ENCODE measurements around the gene PROK2.

PROK2 gene

DNA sequence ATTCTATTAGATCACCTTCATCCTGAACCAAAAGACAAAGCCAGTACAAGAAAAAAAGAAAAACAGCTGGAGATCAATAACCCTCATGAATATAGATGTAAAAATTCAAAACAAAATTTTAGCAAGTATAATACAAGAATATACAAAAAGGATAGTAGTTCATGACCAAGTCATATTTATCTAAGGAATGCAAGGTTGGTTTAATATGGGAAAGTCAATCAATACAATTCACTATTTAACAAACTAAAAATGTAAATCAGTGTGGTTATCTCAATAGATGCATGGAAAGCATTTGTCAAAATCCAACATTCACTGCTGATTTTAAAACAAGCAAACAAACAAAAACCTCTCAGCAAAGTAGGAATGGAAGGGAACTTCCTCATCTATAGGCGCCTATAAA is 42.3 kb downstream of the PROK2 start:
- Histone ChIP-seq H3K36me3 (ENCODE audit: control insufficient read depth, insufficient read depth, low read length) (no peaks in the 10 kb centered on the region), H3K9me3 (ENCODE audit: control insufficient read depth, insufficient read depth, low read length) (peaks cover 4% of the 10 kb centered on the region; the same call in 1 of the 2 replicates), H3K4me1 (ENCODE audit: control insufficient read depth, insufficient read depth, low read length) (no peaks in the 10 kb centered on the region), H3K27me3 (ENCODE audit: control insufficient read depth, insufficient read depth, low read length) (no peaks in the 10 kb centered on the region), H3K9ac (ENCODE audit: low read depth, low read length) (no peak overlapping the region), H3K27ac (ENCODE audit: low read depth, low read length) (no peak overlapping the region), H3K4me3 (ENCODE audit: low read depth, low read length) (no peak overlapping the region)

DNA sequence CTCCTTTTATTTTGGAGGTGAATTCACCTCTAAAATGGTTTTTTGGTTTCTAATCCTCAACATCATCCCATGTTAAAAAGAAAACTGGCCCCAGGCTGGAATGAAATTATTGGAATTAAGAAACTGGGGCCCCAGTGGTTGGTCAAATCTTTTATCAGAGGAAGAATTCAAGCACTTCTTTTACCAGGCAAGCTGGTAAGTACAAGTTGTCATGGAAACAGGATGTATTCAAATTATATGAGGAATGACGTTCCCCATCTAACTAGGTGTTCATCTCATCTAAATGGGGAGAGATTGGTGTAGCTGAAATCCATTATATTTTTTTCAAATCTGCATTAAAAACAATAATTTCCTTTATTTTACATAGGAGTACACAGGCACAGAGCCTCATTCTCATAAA is 50.1 kb downstream of the PROK2 start:
- no peaks in the 10 kb centered on the region for H3K27me3 ChIP-seq (ENCODE audit: control insufficient read depth, insufficient read depth, low read length)

DNA sequence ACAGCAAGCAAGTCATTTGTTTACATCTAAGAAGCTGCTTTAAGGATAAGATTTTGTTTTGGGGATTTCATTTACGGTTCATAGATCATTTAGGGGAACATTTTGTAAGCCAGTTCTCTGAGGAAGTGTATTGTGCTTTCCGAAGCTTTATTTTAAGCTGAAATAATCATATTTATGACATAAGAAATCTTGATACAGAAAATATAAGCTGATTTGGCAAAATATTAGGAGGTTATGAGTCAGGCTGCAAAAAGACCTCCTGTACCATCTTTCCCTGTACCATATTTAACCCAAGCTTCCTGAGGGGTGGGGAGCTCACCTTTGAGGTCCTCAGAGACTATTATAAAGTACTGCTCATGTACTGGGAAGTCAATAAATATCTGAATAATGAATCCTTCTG is 51.6 kb downstream of the PROK2 start:
- H3K36me3 ChIP-seq (ENCODE audit: control insufficient read depth, insufficient read depth, low read length) = no peaks in the 10 kb centered on the region
- H3K4me1 ChIP-seq (ENCODE audit: control insufficient read depth, insufficient read depth, low read length) = peaks cover 19% of the 10 kb centered on the region
- H3K27ac ChIP-seq (ENCODE audit: low read depth, low read length) = no peak overlapping the region
- no peak overlapping the region for H3K4me3 ChIP-seq (ENCODE audit: low read depth, low read length)
- no peak overlapping the region for H3K9ac ChIP-seq (ENCODE audit: low read depth, low read length)
- H3K27me3 ChIP-seq (ENCODE audit: control insufficient read depth, insufficient read depth, low read length) = no peaks in the 10 kb centered on the region
- no peaks in the 10 kb centered on the region for H3K9me3 ChIP-seq (ENCODE audit: control insufficient read depth, insufficient read depth, low read length)

More for the DNA sequence above, 50.1 kb downstream of the PROK2 start:
- Histone ChIP-seq H3K9ac (ENCODE audit: low read depth, low read length) (no peak overlapping the region), H3K4me3 (ENCODE audit: low read depth, low read length) (no peak overlapping the region), H3K27ac (ENCODE audit: low read depth, low read length) (no peak overlapping the region), H3K36me3 (ENCODE audit: control insufficient read depth, insufficient read depth, low read length) (no peaks in the 10 kb centered on the region), H3K4me1 (ENCODE audit: control insufficient read depth, insufficient read depth, low read length) (peaks cover 14% of the 10 kb centered on the region), H3K9me3 (ENCODE audit: control insufficient read depth, insufficient read depth, low read length) (no peaks in the 10 kb centered on the region)

DNA sequence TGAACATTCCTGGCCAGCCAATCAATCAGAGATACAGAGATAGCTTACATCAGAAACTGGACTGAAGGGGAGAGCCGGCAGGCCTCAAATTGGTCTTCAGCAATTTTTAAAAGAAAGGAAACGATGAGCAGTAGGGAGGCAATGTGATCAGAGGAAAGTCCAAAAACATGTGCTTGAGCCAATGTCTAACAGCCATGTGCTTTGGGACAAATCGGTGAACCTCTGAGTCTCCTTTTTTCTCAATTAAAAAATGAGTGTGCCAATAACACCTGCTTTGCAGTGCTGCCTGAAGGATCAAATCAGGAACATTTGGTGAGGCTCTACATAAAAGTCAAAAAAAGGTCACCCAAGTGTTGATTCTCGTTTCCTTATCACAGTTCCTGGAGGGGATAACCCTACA is 52.3 kb downstream of the PROK2 start:
- H3K9me3 ChIP-seq (ENCODE audit: control insufficient read depth, insufficient read depth, low read length) = no peaks in the 10 kb centered on the region
- no peak overlapping the region for H3K9ac ChIP-seq (ENCODE audit: low read depth, low read length)
- H3K36me3 ChIP-seq (ENCODE audit: control insufficient read depth, insufficient read depth, low read length) = no peaks in the 10 kb centered on the region
- peaks cover 19% of the 10 kb centered on the region for H3K4me1 ChIP-seq (ENCODE audit: control insufficient read depth, insufficient read depth, low read length)
- H3K27me3 ChIP-seq (ENCODE audit: control insufficient read depth, insufficient read depth, low read length) = no peaks in the 10 kb centered on the region
- no peak overlapping the region for H3K27ac ChIP-seq (ENCODE audit: low read depth, low read length)
- no peak overlapping the region for H3K4me3 ChIP-seq (ENCODE audit: low read depth, low read length)

DNA sequence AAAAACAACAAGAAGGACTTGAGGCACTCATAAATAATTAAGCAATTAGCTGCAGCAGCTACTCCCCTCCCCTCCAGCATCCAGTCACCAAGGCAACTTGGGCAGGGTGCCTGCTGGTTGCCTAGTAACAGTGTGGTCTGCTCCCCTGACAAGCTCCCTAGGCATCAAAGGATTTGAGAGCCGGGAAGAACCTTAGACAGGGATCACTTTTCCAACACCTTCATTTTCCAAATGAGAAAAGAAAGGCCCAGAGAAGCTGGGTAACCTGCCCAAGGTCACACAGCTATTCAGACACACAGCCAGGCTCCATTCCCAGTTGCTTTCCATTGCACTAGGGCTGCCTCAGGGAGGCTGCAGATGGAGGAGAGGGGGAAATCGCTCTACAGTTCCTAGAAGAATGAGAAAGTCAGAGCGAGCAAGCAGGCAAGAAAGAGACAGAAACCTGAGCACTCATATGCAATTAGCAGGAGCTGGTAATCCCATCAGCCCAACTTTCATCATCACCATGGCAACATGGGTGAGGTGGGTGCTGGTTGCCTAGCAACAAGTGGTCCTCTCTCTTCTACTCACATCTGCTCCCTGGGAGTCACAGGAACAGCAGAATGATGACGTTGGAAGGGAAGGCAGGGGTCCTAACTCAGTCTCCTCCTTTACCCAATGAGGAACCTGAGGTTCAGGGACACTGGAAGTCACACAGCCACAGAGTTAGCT is 56.2 kb downstream of the PROK2 start:
- H3K9me3 ChIP-seq (ENCODE audit: control insufficient read depth, insufficient read depth, low read length) = no peaks in the 10 kb centered on the region
- no peak overlapping the region for H3K4me3 ChIP-seq (ENCODE audit: low read depth, low read length)
- no peak overlapping the region for H3K9ac ChIP-seq (ENCODE audit: low read depth, low read length)
- H3K36me3 ChIP-seq (ENCODE audit: control insufficient read depth, insufficient read depth, low read length) = no peaks in the 10 kb centered on the region
- H3K27me3 ChIP-seq (ENCODE audit: control insufficient read depth, insufficient read depth, low read length) = peaks cover 19% of the 10 kb centered on the region
- H3K27ac ChIP-seq (ENCODE audit: low read depth, low read length) = peak overlapping the region; percentile 87
- H3K4me1 ChIP-seq (ENCODE audit: control insufficient read depth, insufficient read depth, low read length) = peaks cover 21% of the 10 kb centered on the region

DNA sequence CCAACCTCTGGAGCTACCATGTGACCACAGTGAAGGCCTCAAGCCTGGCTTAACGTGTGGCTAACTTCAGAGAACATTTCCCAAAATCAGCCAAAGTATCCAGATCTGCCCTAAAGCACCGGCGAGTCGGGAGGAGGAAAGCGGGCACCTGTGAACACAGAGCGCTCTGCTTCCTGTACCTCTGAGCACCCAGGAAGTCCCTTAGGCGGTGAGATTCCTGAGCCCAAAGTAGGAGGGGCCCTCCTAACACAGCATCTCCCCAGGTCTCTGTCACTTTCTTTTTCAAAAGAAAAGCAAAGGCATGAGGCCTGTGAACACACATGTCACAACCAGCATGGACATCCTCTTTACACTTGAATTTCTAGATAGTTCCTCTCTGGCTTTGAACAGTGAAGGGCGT is 58.8 kb downstream of the PROK2 start:
- no peak overlapping the region for H3K9ac ChIP-seq (ENCODE audit: low read depth, low read length)
- H3K36me3 ChIP-seq (ENCODE audit: control insufficient read depth, insufficient read depth, low read length) = no peaks in the 10 kb centered on the region
- no peak overlapping the region for H3K27ac ChIP-seq (ENCODE audit: low read depth, low read length)
- peak overlapping the region; percentile 68; the same call in 1 of the 2 replicates for H3K4me3 ChIP-seq (ENCODE audit: low read depth, low read length)
- H3K27me3 ChIP-seq (ENCODE audit: control insufficient read depth, insufficient read depth, low read length) = peaks cover 31% of the 10 kb centered on the region
- peaks cover 20% of the 10 kb centered on the region for H3K4me1 ChIP-seq (ENCODE audit: control insufficient read depth, insufficient read depth, low read length)
- H3K9me3 ChIP-seq (ENCODE audit: control insufficient read depth, insufficient read depth, low read length) = no peaks in the 10 kb centered on the region

DNA sequence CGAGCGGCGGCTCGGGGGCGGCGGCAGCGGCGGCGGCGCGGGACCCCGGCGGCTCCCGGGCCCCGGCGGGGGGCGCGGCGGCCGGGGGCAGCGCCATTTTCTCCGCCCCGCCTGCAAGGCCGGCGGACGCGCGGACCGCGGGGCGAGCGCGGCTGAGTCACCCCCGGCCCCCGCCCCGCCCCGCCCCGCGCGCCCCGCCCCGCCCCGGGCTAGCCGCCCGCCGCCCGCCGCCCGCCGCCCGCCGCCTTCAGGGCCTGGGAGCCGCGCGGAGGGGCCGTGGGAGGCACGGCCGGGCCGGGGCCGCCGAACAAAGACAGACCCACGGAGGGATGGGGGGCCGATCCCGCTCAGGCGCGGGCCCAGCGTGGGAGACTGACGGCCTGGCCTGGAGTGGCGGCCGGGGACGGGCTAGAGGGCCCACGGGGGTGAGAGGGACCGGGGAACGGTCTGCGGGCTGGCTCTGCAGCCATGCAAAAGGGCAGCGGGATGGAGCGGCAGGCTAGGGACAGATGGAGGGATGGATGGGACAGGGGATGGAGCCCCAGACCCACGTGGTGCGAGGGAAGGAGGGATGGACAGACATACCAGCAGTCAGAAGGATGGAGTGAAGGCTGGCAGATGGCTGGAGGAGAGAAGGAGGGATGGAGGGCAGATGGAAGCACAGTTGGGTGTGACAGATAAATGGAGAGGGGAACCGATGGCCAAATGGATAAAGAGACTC is 59.5 kb downstream of the PROK2 start, which contains the start of gene EIF4E3:
EIF4E3 (minus strand) TSS at position 132 of the 721 bp plus-strand sequence; CDS start at position 97, 35 bp downstream.
- H3K27ac ChIP-seq (ENCODE audit: low read depth, low read length) = no peak within 1 kb of the TSS
- H3K4me1 ChIP-seq (ENCODE audit: control insufficient read depth, insufficient read depth, low read length) = peaks cover 20% of the 10 kb centered on the region
- no peaks in the 10 kb centered on the region for H3K9me3 ChIP-seq (ENCODE audit: control insufficient read depth, insufficient read depth, low read length)
- H3K4me3 ChIP-seq (ENCODE audit: low read depth, low read length) = peak within 1 kb of the TSS; percentile 82
- peak within 1 kb of the TSS; percentile 69; the same call in 1 of the 2 replicates for H3K9ac ChIP-seq (ENCODE audit: low read depth, low read length)
- no peaks in the 10 kb centered on the region for H3K36me3 ChIP-seq (ENCODE audit: control insufficient read depth, insufficient read depth, low read length)
- H3K27me3 ChIP-seq (ENCODE audit: control insufficient read depth, insufficient read depth, low read length) = peaks cover 31% of the 10 kb centered on the region

DNA sequence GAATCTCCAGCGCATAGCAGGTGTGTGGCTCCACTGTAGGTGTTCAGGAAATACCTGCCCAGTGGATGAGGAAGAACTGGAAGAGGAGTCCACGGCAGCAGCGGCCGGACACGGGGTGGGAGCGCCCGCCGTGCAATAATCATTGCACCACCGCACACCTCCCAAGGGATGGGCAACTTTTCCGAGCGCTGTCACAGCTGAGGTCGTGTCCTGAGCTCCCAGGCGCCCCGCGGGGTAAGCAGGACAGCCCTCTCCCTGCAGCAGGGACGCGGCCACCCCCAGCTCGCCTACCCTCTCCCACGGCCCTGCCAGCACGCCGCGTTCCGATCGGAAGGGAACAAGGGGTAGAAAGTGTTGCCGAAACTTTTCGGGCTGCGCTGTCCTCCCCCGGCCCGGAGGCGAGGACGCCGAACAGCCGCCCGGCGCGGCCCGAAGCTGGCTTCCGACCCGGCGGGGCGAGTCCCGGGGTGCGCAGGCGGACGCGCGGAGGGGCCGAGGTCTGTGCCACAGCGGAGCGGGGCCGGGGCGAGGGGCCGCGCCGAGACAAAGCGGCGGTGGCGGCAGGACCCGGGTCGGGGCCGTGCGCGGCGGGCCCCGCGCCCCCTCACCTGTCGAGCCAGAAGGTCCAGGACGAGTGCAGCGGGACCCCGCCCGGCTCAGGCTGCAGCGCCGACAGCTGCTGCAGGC is 60.2 kb downstream of the PROK2 start:
- Histone ChIP-seq H3K4me3 (ENCODE audit: low read depth, low read length) (peak overlapping the region; percentile 82), H3K9ac (ENCODE audit: low read depth, low read length) (peak overlapping the region; percentile 69; the same call in 1 of the 2 replicates), H3K36me3 (ENCODE audit: control insufficient read depth, insufficient read depth, low read length) (no peaks in the 10 kb centered on the region), H3K27me3 (ENCODE audit: control insufficient read depth, insufficient read depth, low read length) (peaks cover 31% of the 10 kb centered on the region), H3K4me1 (ENCODE audit: control insufficient read depth, insufficient read depth, low read length) (peaks cover 14% of the 10 kb centered on the region), H3K9me3 (ENCODE audit: control insufficient read depth, insufficient read depth, low read length) (no peaks in the 10 kb centered on the region), H3K27ac (ENCODE audit: low read depth, low read length) (no peak overlapping the region)

DNA sequence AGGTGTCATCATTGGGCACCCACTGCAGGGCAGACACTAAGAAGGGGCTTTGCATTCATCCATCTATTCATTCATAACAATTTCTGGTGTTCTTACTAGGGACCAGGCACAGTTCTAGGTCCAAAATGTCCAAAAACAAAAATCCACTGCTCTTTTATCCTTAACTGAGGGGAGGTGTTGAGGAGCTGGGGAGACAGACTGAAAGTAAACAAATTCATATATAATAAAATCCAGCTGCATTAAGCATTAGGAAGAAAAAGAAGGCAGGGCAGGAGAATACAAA is 60.8 kb downstream of the PROK2 start:
- H3K4me3 ChIP-seq (ENCODE audit: low read depth, low read length) = peak overlapping the region; percentile 82
- H3K36me3 ChIP-seq (ENCODE audit: control insufficient read depth, insufficient read depth, low read length) = no peaks in the 10 kb centered on the region
- 0 out of 2 replicates have a peak overlapping the region, but pooled peaks have one; percentile 69 for H3K9ac ChIP-seq (ENCODE audit: low read depth, low read length)
- H3K9me3 ChIP-seq (ENCODE audit: control insufficient read depth, insufficient read depth, low read length) = no peaks in the 10 kb centered on the region
- no peak overlapping the region for H3K27ac ChIP-seq (ENCODE audit: low read depth, low read length)
- H3K27me3 ChIP-seq (ENCODE audit: control insufficient read depth, insufficient read depth, low read length) = peaks cover 31% of the 10 kb centered on the region
- H3K4me1 ChIP-seq (ENCODE audit: control insufficient read depth, insufficient read depth, low read length) = peaks cover 10% of the 10 kb centered on the region

DNA sequence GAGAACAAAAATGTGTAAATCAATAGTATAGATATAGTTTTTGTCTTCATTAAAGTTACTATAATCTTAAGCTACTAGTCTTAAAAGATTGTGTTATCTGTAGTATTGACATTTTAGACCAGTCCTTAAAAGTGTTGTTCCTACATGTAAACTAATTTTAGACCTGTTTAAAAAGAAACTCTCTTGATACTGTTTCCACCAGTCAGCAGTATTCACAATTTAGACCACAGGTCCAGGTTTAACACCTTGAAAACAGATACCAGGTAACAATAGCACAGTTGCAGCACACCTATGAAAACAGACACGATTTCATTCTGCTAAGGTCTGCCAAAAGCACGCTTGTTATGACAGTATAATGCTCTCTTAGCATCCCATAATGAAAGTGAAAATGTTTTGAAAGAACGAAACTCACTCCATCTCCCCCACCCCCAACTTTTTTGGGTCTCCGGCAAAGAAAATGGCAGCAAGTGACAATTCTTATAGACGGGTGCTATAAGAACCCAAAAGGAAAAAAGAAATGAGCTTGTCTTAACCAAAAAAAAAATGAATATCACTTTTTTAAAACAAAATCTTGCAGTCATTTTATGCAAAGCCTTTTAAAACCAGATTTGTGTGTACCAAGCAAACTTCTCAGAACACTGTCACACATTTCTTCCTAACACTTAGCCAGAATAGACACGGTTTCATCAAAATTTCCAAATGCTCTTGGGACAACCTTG is 61.3 kb downstream of the PROK2 start:
- Histone ChIP-seq H3K9ac (ENCODE audit: low read depth, low read length) (no peak overlapping the region), H3K36me3 (ENCODE audit: control insufficient read depth, insufficient read depth, low read length) (no peaks in the 10 kb centered on the region), H3K27me3 (ENCODE audit: control insufficient read depth, insufficient read depth, low read length) (peaks cover 31% of the 10 kb centered on the region), H3K27ac (ENCODE audit: low read depth, low read length) (no peak overlapping the region), H3K4me1 (ENCODE audit: control insufficient read depth, insufficient read depth, low read length) (peaks cover 9% of the 10 kb centered on the region), H3K4me3 (ENCODE audit: low read depth, low read length) (peak overlapping the region; percentile 82), H3K9me3 (ENCODE audit: control insufficient read depth, insufficient read depth, low read length) (no peaks in the 10 kb centered on the region)
